ENCODE measurements around the gene KRT81. TPM values are rescaled to one million over a fixed set of nuclear protein-coding genes. Genes with fewer than 3 reads are reported as not detected.

Gene KRT81
- total and polyA plus RNA-seq, 2 of the 4 experiments (the other 2 are of a cell fraction) = under 0.01 to 0.05 TPM

DNA sequence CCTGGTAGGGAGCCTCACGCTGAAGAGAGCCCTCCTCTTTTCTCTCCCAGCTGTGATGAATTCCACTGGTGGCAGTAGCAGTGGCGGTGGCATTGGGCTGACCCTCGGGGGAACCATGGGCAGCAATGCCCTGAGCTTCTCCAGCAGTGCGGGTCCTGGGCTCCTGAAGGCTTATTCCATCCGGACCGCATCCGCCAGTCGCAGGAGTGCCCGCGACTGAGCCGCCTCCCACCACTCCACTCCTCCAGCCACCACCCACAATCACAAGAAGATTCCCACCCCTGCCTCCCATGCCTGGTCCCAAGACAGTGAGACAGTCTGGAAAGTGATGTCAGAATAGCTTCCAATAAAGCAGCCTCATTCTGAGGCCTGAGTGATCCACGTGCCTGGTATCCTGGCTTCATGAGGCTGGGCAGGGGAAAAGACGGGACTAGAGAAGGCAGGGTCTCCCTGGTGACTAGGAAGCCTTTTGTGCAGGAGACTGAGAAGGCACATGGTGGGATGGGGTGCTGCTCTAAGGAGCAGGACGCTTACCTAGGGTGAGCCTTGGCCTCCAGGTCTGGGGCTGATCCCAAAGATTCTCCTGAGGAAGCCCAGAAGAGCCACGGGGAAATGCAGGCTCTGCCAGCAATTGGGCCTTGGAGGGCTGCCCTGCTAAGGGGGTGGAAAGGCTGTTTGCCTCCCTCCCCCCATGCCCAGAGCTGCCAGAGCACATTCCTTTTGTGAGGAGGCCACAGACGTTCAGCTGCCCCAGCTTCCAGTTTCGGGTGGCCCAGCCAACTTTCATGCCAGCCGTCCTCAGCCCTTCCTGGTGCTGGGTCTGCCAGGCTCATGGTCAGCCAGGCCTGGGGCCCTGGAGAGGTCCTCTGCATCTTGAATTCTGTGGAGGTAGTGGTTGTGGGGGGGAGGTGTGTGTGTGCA is 42.5 kb downstream of the KRT81 start:
- no peak for DNase-seq
- H3K9ac ChIP-seq (ENCODE audit: low read depth, low read length) = no peak overlapping the region
- CTCF ChIA-PET = no interaction called here

More for the DNA sequence above, 42.5 kb downstream of the KRT81 start:
- Histone ChIP-seq H3K27me3 (ENCODE audit: control insufficient read depth, insufficient read depth, low read length) (no peaks in the 10 kb centered on the region), H3K27ac (ENCODE audit: insufficient read depth, low read length) (no peak overlapping the region), H3K9me3 (ENCODE audit: control insufficient read depth, insufficient read depth, low read length) (no peaks in the 10 kb centered on the region), H3K79me1 (ENCODE audit: low read depth in 1 of 2, low read length in 2 of 2) (peaks cover 0 to under 1% of the 10 kb centered on the region in 2 experiments; a peak in 1 of 4 replicates), H4K20me1 (ENCODE audit: insufficient read depth, low read length) (no peaks in the 10 kb centered on the region), H2AK9ac (replicated peaks; ENCODE audit: low read depth, low read length, poor library complexity) (no peak overlapping the region), H2AFZ (replicated peaks; ENCODE audit: low read length, poor library complexity) (peak overlapping the region; percentile 52), H2BK15ac (ENCODE audit: low read depth, low read length) (peak overlapping the region; percentile 87; the same call in 1 of the 3 replicates), H3K4me2 (ENCODE audit: low read depth, low read length) (no peak overlapping the region), H3K4me1 (ENCODE audit: control insufficient read depth, insufficient read depth, low read length) (peaks cover 19% of the 10 kb centered on the region), H3K4me3 (ENCODE audit: insufficient read depth, low read depth, low read length) (no peak overlapping the region), H4K8ac (ENCODE audit: low read depth in 2 of 2, low read length in 2 of 2) (peak overlapping the region in 1 of 2 experiments; percentile 53; a peak in 1 of 4 replicates), H2BK20ac (ENCODE audit: low read depth, low read length) (peak overlapping the region; percentile 24; the same call in 1 of the 2 replicates), H3K9me1 (ENCODE audit: insufficient read depth, low read length) (peaks cover 14% of the 10 kb centered on the region), H3K23ac (ENCODE audit: low read depth, low read length) (peak overlapping the region; percentile 59), H4K91ac (ENCODE audit: insufficient read depth, low read depth, low read length) (peak overlapping the region; percentile 40), H2BK5ac (ENCODE audit: low read depth, low read length, poor library complexity, severe bottlenecking) (no peak overlapping the region), H3K4ac (ENCODE audit: low read depth, low read length) (peak overlapping the region; percentile 62), H4K5ac (ENCODE audit: low read depth, low read length) (no peak overlapping the region; the same call in 1 of the 2 replicates), H3K14ac (replicated peaks; ENCODE audit: low read depth, low read length) (0 out of 2 replicates have a peak overlapping the region, but pooled peaks have one; percentile 35), H2AK5ac (ENCODE audit: low read depth, low read length) (peak overlapping the region; percentile 80), H3K56ac (ENCODE audit: extremely low read depth, insufficient read depth, low read length) (no peak overlapping the region), H3K18ac (ENCODE audit: low read depth, low read length) (no peak overlapping the region), H2BK120ac (ENCODE audit: low read depth, low read length) (peak overlapping the region; percentile 54), H3K36me3 (ENCODE audit: control insufficient read depth, insufficient read depth, low read length) (no peaks in the 10 kb centered on the region)
- no TSS peak for BruUV-seq (replicated peaks)
- POLR2A ChIA-PET (ENCODE audit: unreplicated experiment) = no interaction called here
- TF ChIP-seq CEBPB (IDR thresholded peaks at IDR 0.05; ENCODE audit: low read depth, low read length) (no peak), MAFK (IDR thresholded peaks at IDR 0.05; ENCODE audit: low read depth, low read length) (no peak)
- ATAC-seq (ENCODE audit: low read depth) = no peak
- in situ Hi-C loops (cut with MboI; ENCODE audit: low sequenced_read_pairs) (no loop called here), dilution Hi-C loops (cut with HindIII; ENCODE audit: low sequenced_read_pairs, unreplicated experiment) (no loop called here), intact Hi-C loops (cut with micrococcal nuclease) (no loop called here)
- 86% methylated on average over 2 of the region's 18 CpGs; no CpG with 5 or more reads in 1 of the 2 experiments for WGBS, 2 experiments (ENCODE audit: extremely low coverage in 2 of 2, insufficient read length in 1 of 2)

All from IMR-90 (cell line).